NB4 (cell line): ENCODE data around the gene ZNF248.
"Not testable (repeated sequence)": the region's sequence is repeated elsewhere in the genome, so short reads cannot be mapped to it uniquely, and the experiment has no call there.

Experiments used
- DNase-seq: peaks from one replicate; pipeline ENCODE4 v3.0.0; 2010; ENCODE audit warnings: low read depth
- H3K4me3 ChIP-seq: one replicate; pipeline ENCODE4 v1.5.1; 2011; ENCODE audit warnings: mild to moderate bottlenecking, low read depth, low read length, moderate library complexity
- CTCF ChIP-seq: IDR thresholded peaks from one replicate; pipeline ENCODE4 v1.5.1; 2012; ENCODE audit warnings: low read depth, low read length
- MAX ChIP-seq: IDR thresholded peaks from 2 replicates; pipeline ENCODE4 v1.6.1; 2011; ENCODE audit warnings: low read depth, low read length
- MYC ChIP-seq: IDR thresholded peaks from 2 replicates; pipeline ENCODE4 v1.6.1; 2011; ENCODE audit warnings: low read depth, low read length
- POLR2A ChIP-seq: IDR thresholded peaks from 2 replicates; pipeline ENCODE4 v1.6.1; 2011; ENCODE audit warnings: mild to moderate bottlenecking; ENCODE audit not compliant: insufficient read length; ENCODE audit errors: extremely low read depth

ZNF248 gene

GRCh38 chr10:37860494-37861190 lies 3.2 kb upstream of the ZNF248 start:
- peak; percentile 33 for DNase-seq
- no peak overlapping the region for H3K4me3 ChIP-seq
- no peak for TF ChIP-seq POLR2A
- no peak for TF ChIP-seq CTCF
- TF ChIP-seq MAX: no peak
- TF ChIP-seq MYC: no peak

- not testable (repeated sequence) for DNase-seq, H3K4me3 ChIP-seq
These were observed 1.9 kb upstream of the ZNF248 start for GRCh38 chr10:37859270-37859669.

- no peak for DNase-seq
- H3K4me3 ChIP-seq: peak overlapping the region; percentile 82
- no peak for TF ChIP-seq MAX
- TF ChIP-seq POLR2A: no peak
- TF ChIP-seq MYC: no peak
- no peak for TF ChIP-seq CTCF
These were observed 526 bp downstream of the ZNF248 start for GRCh38 chr10:37856881-37857286.

- peak overlapping the region; percentile 21 for H3K4me3 ChIP-seq
- DNase-seq: no peak
- TF ChIP-seq MAX: no peak
- no peak for TF ChIP-seq MYC
- no peak for TF ChIP-seq POLR2A
- TF ChIP-seq CTCF: no peak
These were observed 1.8 kb downstream of the ZNF248 start for GRCh38 chr10:37855636-37856035.

GRCh38 chr10:37854626-37855025 lies 2.8 kb downstream of the ZNF248 start:
- DNase-seq: no peak
- TF ChIP-seq POLR2A: no peak
- no peak for TF ChIP-seq MAX
- no peak overlapping the region for H3K4me3 ChIP-seq

- no peak for DNase-seq
- no peak overlapping the region for H3K4me3 ChIP-seq
- TF ChIP-seq MAX: no peak
- TF ChIP-seq POLR2A: no peak
- TF ChIP-seq CTCF: no peak
- TF ChIP-seq MYC: no peak
These were observed 12.8 kb downstream of the ZNF248 start for GRCh38 chr10:37844644-37845043.

- DNase-seq: no peak
- TF ChIP-seq POLR2A: no peak
- TF ChIP-seq MAX: no peak
- no peak for TF ChIP-seq CTCF
- no peak for TF ChIP-seq MYC
These were observed 18.2 kb downstream of the ZNF248 start for GRCh38 chr10:37839243-37839642.

More at GRCh38 chr10:37839243-37839642, 18.2 kb downstream of the ZNF248 start:
- no peak overlapping the region for H3K4me3 ChIP-seq
